KMS-11 (cell line): ENCODE measurements around the gene CDC37.

Experiments used
- H2AFZ ChIP-seq: fragments of 200-600 bp; sonication (generic); 2 replicates; pipeline ENCODE4 v1.6.1; 2016; ENCODE audit warnings: antibody characterized with exemption, mixed run types, low read depth
- H3K27ac ChIP-seq: fragments of 200-600 bp; sonication (generic); 2 replicates; pipeline ENCODE4 v1.6.1; 2016; ENCODE audit warnings: mild to moderate bottlenecking, mixed run types
- H3K27me3 ChIP-seq: fragments of 200-600 bp; sonication (generic); 2 replicates; pipeline ENCODE4 v1.6.1; 2017; ENCODE audit warnings: mild to moderate bottlenecking, low read depth, mixed run types, moderate library complexity; ENCODE audit not compliant: insufficient read depth
- H3K36me3 ChIP-seq: fragments of 200-600 bp; sonication (generic); 2 replicates; pipeline ENCODE4 v1.6.1; 2017; ENCODE audit warnings: mild to moderate bottlenecking, mixed run types; ENCODE audit not compliant: insufficient read depth
- H3K4me1 ChIP-seq: fragments of 200-600 bp; sonication (generic); 2 replicates; pipeline ENCODE4 v1.6.1; 2016; ENCODE audit warnings: mild to moderate bottlenecking, low read depth, mixed run types; ENCODE audit not compliant: poor library complexity, severe bottlenecking
- H3K4me2 ChIP-seq: fragments of 200-600 bp; sonication (generic); 2 replicates; pipeline ENCODE4 v1.7.0; 2016; ENCODE audit warnings: mild to moderate bottlenecking, mixed run types
- H3K4me3 ChIP-seq: fragments of 200-600 bp; sonication (generic); IDR thresholded peaks from 2 replicates; pipeline ENCODE4 v1.6.1; 2017; ENCODE audit warnings: low read depth, low read length, mixed read lengths; ENCODE audit not compliant: insufficient read depth
- H3K79me2 ChIP-seq: fragments of 200-600 bp; sonication (generic); 2 replicates; pipeline ENCODE4 v1.6.1; 2016; ENCODE audit warnings: low read depth, mixed run types; ENCODE audit not compliant: insufficient read depth
- H3K9ac ChIP-seq: fragments of 200-600 bp; sonication (generic); 2 replicates; pipeline ENCODE4 v1.6.1; 2016; ENCODE audit warnings: mild to moderate bottlenecking, mixed run types
- H4K20me1 ChIP-seq: fragments of 200-600 bp; sonication (generic); 2 replicates; pipeline ENCODE4 v1.6.1; 2016; ENCODE audit warnings: mild to moderate bottlenecking, mixed run types; ENCODE audit not compliant: insufficient read depth
- TF ChIP-seq, protein P1 (sequence below): fragments of 200-600 bp; sonication (generic); conservative IDR thresholded peaks from 2 replicates; pipeline ENCODE4 v1.6.1; 2017; ENCODE audit warnings: low read depth, mild to moderate bottlenecking, antibody characterized with exemption, low read length, moderate library complexity, mixed read lengths

The CDC37 gene

GRCh38 chr19:10421240-10422045, 18.1 kb upstream of the CDC37 start:
- H3K4me1 ChIP-seq = peaks cover 63% of the 10 kb centered on the region
- H2AFZ ChIP-seq = peak overlapping the region; percentile 67
- H3K4me2 ChIP-seq = peak overlapping the region; percentile 92
- H3K27me3 ChIP-seq = no peaks in the 10 kb centered on the region; the same call in 1 of the 2 replicates
- no peaks in the 10 kb centered on the region for H4K20me1 ChIP-seq
- TF ChIP-seq, protein P1, sequence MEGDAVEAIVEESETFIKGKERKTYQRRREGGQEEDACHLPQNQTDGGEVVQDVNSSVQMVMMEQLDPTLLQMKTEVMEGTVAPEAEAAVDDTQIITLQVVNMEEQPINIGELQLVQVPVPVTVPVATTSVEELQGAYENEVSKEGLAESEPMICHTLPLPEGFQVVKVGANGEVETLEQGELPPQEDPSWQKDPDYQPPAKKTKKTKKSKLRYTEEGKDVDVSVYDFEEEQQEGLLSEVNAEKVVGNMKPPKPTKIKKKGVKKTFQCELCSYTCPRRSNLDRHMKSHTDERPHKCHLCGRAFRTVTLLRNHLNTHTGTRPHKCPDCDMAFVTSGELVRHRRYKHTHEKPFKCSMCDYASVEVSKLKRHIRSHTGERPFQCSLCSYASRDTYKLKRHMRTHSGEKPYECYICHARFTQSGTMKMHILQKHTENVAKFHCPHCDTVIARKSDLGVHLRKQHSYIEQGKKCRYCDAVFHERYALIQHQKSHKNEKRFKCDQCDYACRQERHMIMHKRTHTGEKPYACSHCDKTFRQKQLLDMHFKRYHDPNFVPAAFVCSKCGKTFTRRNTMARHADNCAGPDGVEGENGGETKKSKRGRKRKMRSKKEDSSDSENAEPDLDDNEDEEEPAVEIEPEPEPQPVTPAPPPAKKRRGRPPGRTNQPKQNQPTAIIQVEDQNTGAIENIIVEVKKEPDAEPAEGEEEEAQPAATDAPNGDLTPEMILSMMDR = peak; percentile 28; the same call in 1 of the 2 replicates
- no peak overlapping the region for H3K27ac ChIP-seq
- H3K9ac ChIP-seq = peak overlapping the region; percentile 42; the same call in 1 of the 2 replicates
- H3K36me3 ChIP-seq = no peaks in the 10 kb centered on the region
- no peak overlapping the region for H3K4me3 ChIP-seq
- H3K79me2 ChIP-seq = peaks cover 22% of the 10 kb centered on the region; the same call in 1 of the 2 replicates

GRCh38 chr19:10420444-10421239, 17.3 kb upstream of the CDC37 start, which contains the start of gene PDE4A:
Gene PDE4A (plus strand): TSS chr19:10420538. CDS start chr19:10420765, 227 bp downstream.
- Histone ChIP-seq H3K27ac (peak within 1 kb of the TSS; percentile 93), H2AFZ (peak within 1 kb of the TSS; percentile 67), H3K4me2 (peak within 1 kb of the TSS; percentile 93), H3K79me2 (peaks cover 16% of the 10 kb centered on the region; the same call in 1 of the 2 replicates), H4K20me1 (no peaks in the 10 kb centered on the region), H3K36me3 (no peaks in the 10 kb centered on the region), H3K4me3 (peak within 1 kb of the TSS; percentile 59), H3K4me1 (peaks cover 59% of the 10 kb centered on the region), H3K27me3 (no peaks in the 10 kb centered on the region; the same call in 1 of the 2 replicates), H3K9ac (peak within 1 kb of the TSS; percentile 96)
- TF ChIP-seq, protein P1 = peak; percentile 74; the same call in 1 of the 2 replicates

DNA sequence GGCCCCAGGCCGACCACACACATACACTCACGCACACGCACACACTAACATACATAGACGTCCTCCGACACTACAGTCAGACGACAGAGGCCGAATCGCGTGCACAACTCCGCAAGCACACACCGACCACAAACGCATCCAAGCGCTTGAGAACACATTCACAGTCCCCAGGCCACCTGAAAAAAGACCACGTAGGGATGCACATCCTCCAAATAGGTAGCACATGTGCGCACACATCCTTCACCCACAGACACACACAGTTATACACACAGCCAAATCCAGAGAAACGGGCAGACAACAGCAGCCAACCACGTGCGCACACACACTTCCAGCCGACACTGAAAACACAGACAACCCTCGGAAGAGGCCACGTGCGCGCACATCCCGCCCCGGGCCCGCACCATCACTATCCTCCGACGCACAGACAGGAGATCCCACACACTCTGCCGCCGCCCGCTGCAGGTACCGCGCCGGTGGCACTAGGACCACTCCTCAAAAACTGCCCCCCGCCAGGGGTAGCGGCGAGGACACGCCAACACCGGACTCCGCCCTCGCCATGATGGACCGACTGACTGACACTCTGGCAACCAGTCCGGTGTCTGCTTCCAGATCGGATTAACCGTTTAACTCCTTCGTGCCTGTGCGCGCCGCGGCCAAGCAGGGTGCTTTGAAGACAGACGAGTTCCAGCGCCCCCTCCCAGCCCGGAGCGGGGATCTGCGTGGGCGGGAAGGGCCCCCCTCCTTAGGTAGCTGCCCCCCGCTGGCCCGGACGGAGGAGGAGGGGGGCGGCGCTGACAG, 16.5 kb upstream of the CDC37 start:
- peak overlapping the region; percentile 93 for H3K27ac ChIP-seq
- H3K4me2 ChIP-seq = peak overlapping the region; percentile 93
- peaks cover 16% of the 10 kb centered on the region; the same call in 1 of the 2 replicates for H3K79me2 ChIP-seq
- H3K36me3 ChIP-seq = no peaks in the 10 kb centered on the region
- peak overlapping the region; percentile 59 for H3K4me3 ChIP-seq
- peaks cover 59% of the 10 kb centered on the region for H3K4me1 ChIP-seq
- no peaks in the 10 kb centered on the region for H4K20me1 ChIP-seq
- H2AFZ ChIP-seq = peak overlapping the region; percentile 16
- TF ChIP-seq, protein P1 = no peak
- H3K9ac ChIP-seq = peak overlapping the region; percentile 96
- no peaks in the 10 kb centered on the region; the same call in 1 of the 2 replicates for H3K27me3 ChIP-seq

DNA sequence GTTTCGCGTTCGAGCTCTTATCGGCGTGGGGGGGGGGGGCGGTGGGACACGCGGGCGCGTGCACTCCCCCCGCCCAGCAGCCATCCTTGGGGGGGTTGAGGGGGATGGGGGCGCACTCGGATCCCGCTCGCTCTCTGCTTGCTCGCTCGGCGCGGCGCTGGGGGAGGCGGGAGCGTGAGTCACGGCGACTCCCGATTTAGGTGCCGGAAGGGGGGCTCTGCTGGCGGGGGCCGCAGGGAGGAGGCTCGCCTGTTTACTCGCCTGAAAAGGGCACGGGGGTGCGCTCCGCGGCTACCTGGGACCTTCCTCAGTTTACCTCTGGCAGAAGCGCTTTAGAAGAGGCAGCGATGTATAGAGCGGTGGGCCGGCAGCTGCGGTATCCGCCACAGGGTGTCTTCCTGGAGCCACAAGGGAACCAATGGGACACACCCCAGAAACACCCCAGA, 15.9 kb upstream of the CDC37 start:
- Histone ChIP-seq H3K27ac (peak overlapping the region; percentile 93), H3K9ac (peak overlapping the region; percentile 96), H3K4me3 (peak overlapping the region; percentile 59), H4K20me1 (no peaks in the 10 kb centered on the region), H3K4me2 (peak overlapping the region; percentile 93), H2AFZ (peak overlapping the region; percentile 16), H3K27me3 (no peaks in the 10 kb centered on the region; the same call in 1 of the 2 replicates), H3K79me2 (peaks cover 16% of the 10 kb centered on the region; the same call in 1 of the 2 replicates), H3K4me1 (peaks cover 59% of the 10 kb centered on the region), H3K36me3 (no peaks in the 10 kb centered on the region)
- TF ChIP-seq, protein P1 = no peak
